Fibroblast of lung (primary cell): ENCODE data around the gene ITPK1. TPM values are rescaled to one million over a fixed set of nuclear protein-coding genes. Genes with fewer than 3 reads are reported as not detected.
"Not testable (repeated sequence)": the region's sequence is repeated elsewhere in the genome, so short reads cannot be mapped to it uniquely, and the experiment has no call there.

Experiments
- DNase-seq, 2 donors: peaks; one replicate each; pipeline versions ENCODE4 v3.0.0 to v3.0.0-alpha.2; 2010; ENCODE audit warnings: low read depth in 2 of 2
- H2AFZ ChIP-seq: 2 replicates; pipeline ENCODE4 v1.5.1; 2012; ENCODE audit warnings: low read length, control low read depth, inconsistent platforms
- H3K27ac ChIP-seq: 2 replicates; pipeline ENCODE4 v1.5.1; 2011; ENCODE audit warnings: low read length, control low read depth; ENCODE audit not compliant: insufficient read depth
- H3K27me3 ChIP-seq: 2 replicates; pipeline ENCODE4 v1.5.1; 2011; ENCODE audit warnings: mild to moderate bottlenecking, low read length; ENCODE audit not compliant: control insufficient read depth, insufficient read depth
- H3K36me3 ChIP-seq: 2 replicates; pipeline ENCODE4 v1.5.1; 2011; ENCODE audit warnings: low read length; ENCODE audit not compliant: control insufficient read depth, insufficient read depth
- H3K4me1 ChIP-seq: 2 replicates; pipeline ENCODE4 v1.5.1; 2011; ENCODE audit warnings: low read length; ENCODE audit not compliant: control insufficient read depth, insufficient read depth; ENCODE audit errors: extremely low read depth
- H3K4me2 ChIP-seq: 2 replicates; pipeline ENCODE4 v1.5.1; 2011; ENCODE audit warnings: low read length, control low read depth; ENCODE audit not compliant: insufficient read depth; ENCODE audit errors: extremely low read depth
- H3K4me3 ChIP-seq, 4 experiments: fragments of 200-600 bp in 1 of 4; sonication (generic) in 1 of 4; replicated peaks in 1 of 4; 2 replicates each; pipeline ENCODE4 v1.5.1; 2011 to 2016; ENCODE audit warnings: low read length in 4 of 4, low read depth in 3 of 4, mild to moderate bottlenecking in 3 of 4, control low read depth in 2 of 4, inconsistent platforms in 1 of 4, mixed read lengths in 1 of 4; ENCODE audit not compliant: insufficient read depth in 1 of 4; ENCODE audit errors: control extremely low read depth in 1 of 4
- H3K79me2 ChIP-seq: 2 replicates; pipeline ENCODE4 v1.5.1; 2012; ENCODE audit warnings: mild to moderate bottlenecking, low read length, inconsistent platforms; ENCODE audit not compliant: control insufficient read depth, insufficient read depth
- H3K9ac ChIP-seq: 2 replicates; pipeline ENCODE4 v1.5.1; 2011; ENCODE audit warnings: mild to moderate bottlenecking, low read length, control low read depth; ENCODE audit not compliant: insufficient read depth
- H3K9me3 ChIP-seq: 2 replicates; pipeline ENCODE4 v1.5.1; 2012; ENCODE audit warnings: low read depth, low read length; ENCODE audit not compliant: control insufficient read depth, insufficient read depth
- H4K20me1 ChIP-seq: 2 replicates; pipeline ENCODE4 v1.5.1; 2011; ENCODE audit warnings: low read length; ENCODE audit not compliant: control insufficient read depth, insufficient read depth; ENCODE audit errors: extremely low read depth
- CTCF ChIP-seq, 2 donors: IDR thresholded peaks in 1 of 2; conservative IDR thresholded peaks in 1 of 2; 1 replicate in 1 of 2; 2 replicates in 1 of 2; pipeline ENCODE4 v1.5.1; 2011 to 2012; ENCODE audit warnings: low read length in 2 of 2, control low read depth in 1 of 2, inconsistent platforms in 1 of 2, low read depth in 1 of 2, mild to moderate bottlenecking in 1 of 2
- EZH2 ChIP-seq: IDR thresholded peaks from 2 replicates; pipeline ENCODE4 v1.5.1; 2012; ENCODE audit warnings: low read length, control low read depth, mild to moderate bottlenecking; ENCODE audit errors: missing control alignments
- polyA plus RNA-seq, 2 donors: library from polyadenylated mRNA; depleted of rRNA in 1 of 2; stranded (reverse) in 1 of 2; unstranded in 1 of 2; fragments of >200 nt; gene quantifications; 2 replicates each; pipeline ENCODE4 v1.2.1, GENCODE V29; 2011 to 2012; ENCODE audit warnings: missing spikeins in 1 of 2
- total RNA-seq: library from RNA; depleted of rRNA; stranded (reverse); fragments of >200 nt; gene quantifications from 2 replicates; pipeline ENCODE4 v1.2.1, GENCODE V29; 2014

The ITPK1 gene
- total and polyA plus RNA-seq, 2 donors (not counting 1 experiment from before 2014, with no cell fraction given), result 9.2 to 23.1 TPM

GRCh38 chr14:93113678-93114067 lies 2.1 kb downstream of the ITPK1 start:
- no peaks in the 10 kb centered on the region for H4K20me1 ChIP-seq
- H3K36me3 ChIP-seq, result no peaks in the 10 kb centered on the region
- H2AFZ ChIP-seq, result no peak overlapping the region
- peak overlapping the region in 1 of 4 experiments; percentile 75 for H3K4me3 ChIP-seq
- no peak for TF ChIP-seq CTCF (conservative IDR thresholded peaks at IDR 0.05 in 1 of 2, IDR thresholded peaks at IDR 0.05 in 1 of 2; ENCODE audit: low read depth in 1 of 2, low read length in 2 of 2)
- no peak for TF ChIP-seq EZH2
- no peak overlapping the region for H3K4me2 ChIP-seq
- H3K79me2 ChIP-seq, result no peaks in the 10 kb centered on the region
- H3K9me3 ChIP-seq, result no peaks in the 10 kb centered on the region
- peaks cover 5% of the 10 kb centered on the region for H3K4me1 ChIP-seq
- no peaks in the 10 kb centered on the region for H3K27me3 ChIP-seq
- no peak overlapping the region for H3K9ac ChIP-seq
- no peak overlapping the region for H3K27ac ChIP-seq
- no peak for DNase-seq

GRCh38 chr14:93112891-93113677 lies 2.6 kb downstream of the ITPK1 start:
- H4K20me1 ChIP-seq, result no peaks in the 10 kb centered on the region
- no peaks in the 10 kb centered on the region for H3K79me2 ChIP-seq
- no peak overlapping the region for H3K9ac ChIP-seq
- H3K4me1 ChIP-seq, result peaks cover 5% of the 10 kb centered on the region
- peak; percentile 69 to 86 for DNase-seq
- H3K9me3 ChIP-seq, result no peaks in the 10 kb centered on the region
- no peak overlapping the region for H2AFZ ChIP-seq
- no peak overlapping the region for H3K27ac ChIP-seq
- TF ChIP-seq EZH2, result no peak
- peak; percentile 66 to 74 for TF ChIP-seq CTCF (conservative IDR thresholded peaks at IDR 0.05 in 1 of 2, IDR thresholded peaks at IDR 0.05 in 1 of 2; ENCODE audit: low read depth in 1 of 2, low read length in 2 of 2)
- no peaks in the 10 kb centered on the region for H3K27me3 ChIP-seq
- H3K36me3 ChIP-seq, result no peaks in the 10 kb centered on the region
- peak overlapping the region; percentile 36 for H3K4me2 ChIP-seq
- peak overlapping the region in 2 of 4 experiments; percentile 24 to 75 for H3K4me3 ChIP-seq

GRCh38 chr14:93111541-93111940 lies 4.2 kb downstream of the ITPK1 start:
- H3K79me2 ChIP-seq, H2AFZ ChIP-seq, H3K9me3 ChIP-seq, H4K20me1 ChIP-seq, H3K27me3 ChIP-seq, H3K27ac ChIP-seq, H3K4me1 ChIP-seq, H3K4me2 ChIP-seq, DNase-seq, H3K4me3 ChIP-seq, H3K9ac ChIP-seq, H3K36me3 ChIP-seq: not testable (repeated sequence)
